Measurements from ENCODE around the gene OCRL.

OCRL gene

DNA sequence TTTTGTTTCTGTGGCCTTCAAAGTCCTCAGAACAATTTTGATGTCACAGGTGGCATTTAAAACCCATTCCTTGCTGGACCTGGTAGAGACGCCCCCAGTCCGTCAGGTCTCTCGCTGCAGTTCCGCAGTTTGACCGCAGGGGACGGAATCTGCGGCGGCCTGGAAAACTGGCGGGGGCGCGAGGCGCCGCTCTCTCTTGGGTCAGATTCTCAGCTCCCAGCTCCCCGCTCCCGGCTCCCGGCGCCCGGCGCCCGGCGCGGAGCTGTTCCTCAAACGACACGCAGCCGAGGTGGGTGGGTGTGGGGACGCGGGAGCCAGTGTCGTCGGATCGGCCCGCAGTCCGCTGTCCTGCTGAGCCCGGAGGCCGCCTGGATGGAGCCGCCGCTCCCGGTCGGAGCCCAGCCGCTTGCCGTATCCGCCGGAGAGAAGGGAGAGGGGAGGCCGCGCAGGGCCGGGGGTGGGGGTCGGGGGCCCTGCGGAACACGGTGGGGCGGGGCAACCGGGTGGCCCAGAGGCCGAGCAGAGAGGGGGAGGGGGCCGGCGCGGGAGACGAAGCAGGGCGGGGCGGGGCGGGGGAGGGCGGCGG is at the start of gene OCRL:
Gene OCRL (plus strand): TSS at position 192 of the 586 bp plus-strand sequence. CDS start 181 bp downstream, at position 373.
- DNase-seq (ENCODE audit: low read depth): no peak

GRCh38 chrX:129490330-129490729 is 49.7 kb upstream of the OCRL start:
- DNase-seq (ENCODE audit: low read depth): no peak

GRCh38 chrX:129493643-129494042 is 46.4 kb upstream of the OCRL start:
- DNase-seq (ENCODE audit: low read depth): no peak

GRCh38 chrX:129494887-129495286 is 45.2 kb upstream of the OCRL start:
- DNase-seq (ENCODE audit: low read depth): no peak

DNA sequence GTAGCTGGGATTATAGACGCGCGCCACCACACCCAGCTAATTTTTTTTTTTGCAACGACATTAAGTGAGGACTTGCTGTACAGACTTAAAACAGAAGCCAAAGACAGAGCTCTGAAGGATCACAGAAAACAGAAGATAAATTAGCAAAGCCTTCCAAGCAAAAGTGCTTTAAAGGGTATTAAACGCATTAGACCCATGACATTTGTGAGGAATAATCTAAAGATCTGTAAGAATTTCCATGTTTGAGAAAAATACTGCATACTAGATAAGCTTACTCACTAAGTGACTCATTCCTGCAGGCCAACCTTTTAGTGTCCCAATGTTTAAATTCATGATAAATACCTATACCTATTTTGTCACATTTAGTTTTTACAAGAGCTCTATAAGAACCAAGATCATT is 44.2 kb upstream of the OCRL start:
- DNase-seq (ENCODE audit: low read depth): no peak

- DNase-seq (ENCODE audit: low read depth): no peak
Observed at GRCh38 chrX:129496625-129497024, 43.4 kb upstream of the OCRL start.

DNA sequence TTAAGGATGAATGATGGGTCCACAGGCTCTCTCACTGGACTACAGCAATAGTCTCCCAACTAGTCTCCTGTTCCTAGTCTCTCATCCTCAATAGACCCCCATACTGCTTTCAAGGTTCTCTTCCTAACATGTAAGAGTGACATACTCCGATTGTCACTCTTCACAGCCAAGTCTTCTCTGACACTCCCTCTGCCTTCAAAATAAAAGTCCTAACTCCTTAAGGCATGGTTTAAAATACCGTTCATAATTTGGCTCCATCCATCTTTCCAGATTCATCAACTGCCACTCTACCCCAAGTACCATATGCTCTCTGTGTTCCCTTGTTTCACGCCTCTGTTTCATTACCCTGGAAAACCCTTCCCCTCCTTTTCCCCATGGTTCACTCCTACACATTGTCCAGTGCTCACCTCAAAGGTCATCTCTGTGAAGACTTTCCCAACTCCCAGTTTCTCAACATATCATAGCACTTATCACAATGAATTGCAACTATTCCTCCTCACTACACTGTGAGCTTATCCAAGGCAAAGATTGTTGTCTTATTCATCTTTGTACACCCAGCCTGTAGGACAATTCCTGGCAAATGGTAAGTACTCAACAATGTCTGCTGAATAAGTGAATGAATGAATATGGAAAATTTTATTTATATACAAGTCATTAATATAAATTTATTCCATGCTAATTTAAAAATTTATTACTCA is 42.8 kb upstream of the OCRL start:
- DNase-seq (ENCODE audit: low read depth): no peak

DNA sequence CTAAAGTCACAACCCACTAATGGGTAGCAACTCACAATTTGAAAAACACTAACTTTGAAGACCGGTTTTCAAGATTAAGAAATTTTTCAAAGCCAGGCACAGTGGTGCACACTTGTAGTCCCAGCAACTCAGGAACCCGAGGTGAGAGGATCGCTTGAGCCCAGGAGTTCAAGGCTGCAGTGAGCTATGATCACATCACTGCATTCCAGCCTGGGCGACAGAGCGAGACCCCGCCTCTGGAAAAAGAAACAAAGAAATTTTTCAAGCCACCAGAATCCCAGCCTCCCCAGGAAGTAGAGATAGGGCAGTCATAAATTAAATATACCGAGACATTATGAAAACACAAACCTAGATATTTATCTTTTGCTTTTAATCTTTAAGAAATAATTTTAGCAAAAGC is 29.7 kb upstream of the OCRL start:
- no peak for DNase-seq (ENCODE audit: low read depth)

- no peak for DNase-seq (ENCODE audit: low read depth)
Observed at GRCh38 chrX:129511689-129512088, 28.4 kb upstream of the OCRL start.

GRCh38 chrX:129512409-129512808 is 27.6 kb upstream of the OCRL start:
- no peak for DNase-seq (ENCODE audit: low read depth)

DNA sequence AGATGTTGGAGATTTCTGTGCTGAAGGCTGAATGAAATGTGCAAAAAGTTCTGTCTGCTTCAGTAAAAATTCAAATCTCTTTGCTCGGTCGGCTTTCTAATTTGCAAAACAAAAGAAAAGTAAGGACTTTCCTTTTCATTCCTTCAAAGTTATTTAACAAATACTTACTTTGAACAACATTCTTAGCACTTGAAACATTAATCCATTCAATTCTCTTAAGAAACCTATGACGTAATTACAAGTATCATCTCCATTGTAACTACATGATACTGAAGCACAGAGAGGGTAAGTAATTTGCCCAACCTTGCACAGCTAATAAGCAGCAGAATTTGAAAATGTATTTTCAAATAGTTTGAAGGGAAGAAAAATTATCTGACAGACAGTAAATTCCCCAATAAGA is 23.7 kb upstream of the OCRL start:
- no peak for DNase-seq (ENCODE audit: low read depth)

GRCh38 chrX:129520151-129520550 is 19.9 kb upstream of the OCRL start:
- DNase-seq (ENCODE audit: low read depth): no peak

GRCh38 chrX:129522184-129523078 is 17.6 kb upstream of the OCRL start:
- no peak for DNase-seq (ENCODE audit: low read depth)

GRCh38 chrX:129523079-129523911 is 16.8 kb upstream of the OCRL start, which contains the start of gene SMARCA1:
SMARCA1 (minus strand) TSS chrX:129523490; CDS start chrX:129523370, 120 bp downstream.
- DNase-seq (ENCODE audit: low read depth): no peak

- DNase-seq (ENCODE audit: low read depth): no peak
Observed at GRCh38 chrX:129524250-129524850, 15.7 kb upstream of the OCRL start.

GRCh38 chrX:129525162-129525561 is 14.9 kb upstream of the OCRL start:
- DNase-seq (ENCODE audit: low read depth): no peak

DNA sequence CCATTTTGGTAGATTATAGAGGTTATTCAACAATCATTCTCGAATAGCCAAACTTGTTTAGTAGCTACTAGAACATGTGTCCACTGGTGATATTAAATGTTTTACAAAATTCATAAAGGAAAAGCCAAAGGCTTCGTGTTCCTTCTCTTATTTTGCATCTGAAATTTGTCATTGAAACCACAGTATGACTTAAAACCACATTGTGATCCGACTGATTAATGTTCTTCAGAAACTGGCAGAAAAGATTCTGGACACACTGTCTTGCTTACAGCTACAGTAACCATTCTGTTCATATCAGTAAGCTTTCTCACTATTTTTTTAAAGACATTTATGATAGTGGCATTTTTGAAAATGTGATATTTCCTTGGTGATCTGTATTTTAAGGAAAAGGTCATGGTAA is 14.2 kb upstream of the OCRL start:
- DNase-seq (ENCODE audit: low read depth): no peak

GRCh38 chrX:129529685-129530281 is 10.3 kb upstream of the OCRL start:
- DNase-seq (ENCODE audit: low read depth): no peak

- no peak for DNase-seq (ENCODE audit: low read depth)
Observed at GRCh38 chrX:129530410-129530809, 9.6 kb upstream of the OCRL start.

- DNase-seq (ENCODE audit: low read depth): no peak
Observed at GRCh38 chrX:129531132-129531531, 8.9 kb upstream of the OCRL start.
